Right atrium auricular region (tissue), 2 donors: ENCODE data around the gene HP. TPM values are rescaled to one million over a fixed set of nuclear protein-coding genes. Genes with fewer than 3 reads are reported as not detected.

Experiments
- DNase-seq: peaks from one replicate; pipeline ENCODE4 v3.0.0-alpha.2; 2019; ENCODE audit warnings: low spot score
- H3K27ac ChIP-seq, 2 donors: fragments of 200-600 bp; sonication (generic); 1 replicate in 1 of 2; 2 replicates in 1 of 2; pipeline ENCODE4 v1.5.1; 2016 to 2019
- H3K27me3 ChIP-seq, 2 donors: fragments of 200-600 bp; sonication (generic); one replicate each; pipeline versions ENCODE4 v1.5.1 to v1.6.0; 2017 to 2019
- H3K36me3 ChIP-seq: fragments of 200-600 bp; sonication (generic); one replicate; pipeline ENCODE4 v1.5.1; 2016
- H3K4me1 ChIP-seq, 2 donors: fragments of 200-600 bp; sonication (generic); one replicate each; pipeline versions ENCODE4 v1.5.1 to v1.6.0; 2017 to 2019
- H3K4me3 ChIP-seq, 2 donors: fragments of 200-600 bp; sonication (generic); 1 replicate in 1 of 2; 2 replicates in 1 of 2; pipeline ENCODE4 v1.5.1; 2017 to 2019; ENCODE audit warnings: mild to moderate bottlenecking in 1 of 2, moderate library complexity in 1 of 2
- H3K9me3 ChIP-seq, 2 donors: fragments of 200-600 bp; sonication (generic); one replicate each; pipeline ENCODE4 v1.5.1; 2019
- total RNA-seq, 2 donors: library from RNA; depleted of rRNA; stranded (reverse); fragments of >200 nt; gene quantifications; one replicate each; pipeline ENCODE4 v1.1.0, GENCODE V29; 2016
- TF ChIP-seq, protein P1 (sequence below), 2 donors: fragments of 200-600 bp; sonication (generic); IDR thresholded peaks; one replicate each; pipeline ENCODE4 v1.5.1; 2019; ENCODE audit warnings: antibody characterized with exemption in 2 of 2

The HP gene
- total RNA-seq, 2 donors from 2014 or later, result 52.7 to 1,105 TPM

DNA sequence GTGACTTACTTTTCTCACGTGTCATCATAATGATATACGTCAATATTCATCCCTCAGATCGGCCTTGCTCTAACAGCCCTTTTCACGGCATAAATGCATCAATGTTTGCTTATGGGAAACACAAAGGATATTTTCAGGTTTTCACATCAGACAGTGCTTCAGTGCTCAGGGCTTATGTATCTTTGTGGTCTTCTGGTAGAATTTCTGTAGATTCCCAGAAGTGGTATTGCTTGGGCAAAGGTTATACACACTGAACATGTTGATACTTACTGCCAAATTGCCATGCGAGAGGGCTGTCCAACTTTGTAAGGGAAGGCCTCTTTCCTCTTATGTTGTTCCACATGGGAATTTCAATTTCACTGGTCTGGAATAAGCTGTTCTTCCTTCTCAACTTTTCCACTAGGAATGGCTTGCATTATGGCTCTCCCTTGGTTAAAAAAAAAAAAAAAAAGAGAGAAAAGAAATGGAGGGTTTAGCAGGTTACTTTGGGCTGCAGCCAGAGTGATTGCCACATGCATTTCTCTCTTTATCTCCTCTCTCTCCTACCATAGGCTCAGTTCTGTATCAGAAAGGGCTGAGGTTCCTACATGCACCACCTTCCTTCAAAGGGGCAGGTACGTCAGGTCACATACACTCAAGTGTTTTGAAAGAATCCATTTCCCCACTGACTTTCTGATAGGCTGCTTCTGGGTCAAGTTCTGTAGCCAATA, 26.5 kb upstream of the HP start:
- Histone ChIP-seq H3K36me3 (peaks cover 49% of the 10 kb centered on the region), H3K4me1 (no peaks in the 10 kb centered on the region), H3K27me3 (no peaks in the 10 kb centered on the region), H3K9me3 (no peaks in the 10 kb centered on the region), H3K4me3 (no peak overlapping the region), H3K27ac (no peak overlapping the region)
- TF ChIP-seq, protein P1, sequence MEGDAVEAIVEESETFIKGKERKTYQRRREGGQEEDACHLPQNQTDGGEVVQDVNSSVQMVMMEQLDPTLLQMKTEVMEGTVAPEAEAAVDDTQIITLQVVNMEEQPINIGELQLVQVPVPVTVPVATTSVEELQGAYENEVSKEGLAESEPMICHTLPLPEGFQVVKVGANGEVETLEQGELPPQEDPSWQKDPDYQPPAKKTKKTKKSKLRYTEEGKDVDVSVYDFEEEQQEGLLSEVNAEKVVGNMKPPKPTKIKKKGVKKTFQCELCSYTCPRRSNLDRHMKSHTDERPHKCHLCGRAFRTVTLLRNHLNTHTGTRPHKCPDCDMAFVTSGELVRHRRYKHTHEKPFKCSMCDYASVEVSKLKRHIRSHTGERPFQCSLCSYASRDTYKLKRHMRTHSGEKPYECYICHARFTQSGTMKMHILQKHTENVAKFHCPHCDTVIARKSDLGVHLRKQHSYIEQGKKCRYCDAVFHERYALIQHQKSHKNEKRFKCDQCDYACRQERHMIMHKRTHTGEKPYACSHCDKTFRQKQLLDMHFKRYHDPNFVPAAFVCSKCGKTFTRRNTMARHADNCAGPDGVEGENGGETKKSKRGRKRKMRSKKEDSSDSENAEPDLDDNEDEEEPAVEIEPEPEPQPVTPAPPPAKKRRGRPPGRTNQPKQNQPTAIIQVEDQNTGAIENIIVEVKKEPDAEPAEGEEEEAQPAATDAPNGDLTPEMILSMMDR (IDR thresholded peaks at IDR 0.05), result no peak
- DNase-seq, result no peak

GRCh38 chr16:72029567-72030271, 24.6 kb upstream of the HP start:
- Histone ChIP-seq H3K4me3 (no peak overlapping the region), H3K9me3 (no peaks in the 10 kb centered on the region), H3K27ac (no peak overlapping the region), H3K27me3 (no peaks in the 10 kb centered on the region), H3K36me3 (peaks cover 33% of the 10 kb centered on the region), H3K4me1 (no peaks in the 10 kb centered on the region)
- TF ChIP-seq, protein P1 (IDR thresholded peaks at IDR 0.05), result no peak
- DNase-seq, result no peak

GRCh38 chr16:72033437-72033836, 20.9 kb upstream of the HP start:
- Histone ChIP-seq H3K36me3 (peaks cover 2% of the 10 kb centered on the region), H3K27me3 (no peaks in the 10 kb centered on the region), H3K4me3 (no peak overlapping the region), H3K27ac (no peak overlapping the region), H3K9me3 (no peaks in the 10 kb centered on the region), H3K4me1 (no peaks in the 10 kb centered on the region)
- TF ChIP-seq, protein P1 (IDR thresholded peaks at IDR 0.05), result no peak
- DNase-seq, result no peak

DNA sequence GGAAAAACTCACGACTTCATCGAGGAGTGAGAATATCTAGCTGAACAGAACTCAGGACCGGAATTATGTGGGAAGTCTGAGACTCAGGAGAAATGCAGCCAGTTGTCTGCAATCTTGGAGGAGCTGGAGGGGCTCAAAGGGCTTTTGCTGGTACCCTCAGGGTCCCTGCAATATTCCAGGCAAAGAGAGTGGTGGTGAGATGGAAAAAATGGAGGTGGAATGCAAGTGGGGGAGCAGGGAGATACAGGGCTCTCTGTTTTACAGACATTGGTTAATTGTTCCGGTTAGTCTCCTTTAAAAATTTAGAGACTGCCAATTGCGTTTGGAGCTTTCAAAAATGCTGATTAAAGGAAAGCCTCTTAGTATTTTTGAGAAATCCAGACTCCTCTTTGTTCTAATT, 18.2 kb upstream of the HP start:
- DNase-seq, result no peak
- H3K27me3 ChIP-seq, result no peaks in the 10 kb centered on the region
- no peak overlapping the region for H3K27ac ChIP-seq
- no peaks in the 10 kb centered on the region for H3K36me3 ChIP-seq
- H3K4me1 ChIP-seq, result no peaks in the 10 kb centered on the region
- H3K4me3 ChIP-seq, result no peak overlapping the region
- no peaks in the 10 kb centered on the region for H3K9me3 ChIP-seq
- TF ChIP-seq, protein P1 (IDR thresholded peaks at IDR 0.05), result no peak

DNA sequence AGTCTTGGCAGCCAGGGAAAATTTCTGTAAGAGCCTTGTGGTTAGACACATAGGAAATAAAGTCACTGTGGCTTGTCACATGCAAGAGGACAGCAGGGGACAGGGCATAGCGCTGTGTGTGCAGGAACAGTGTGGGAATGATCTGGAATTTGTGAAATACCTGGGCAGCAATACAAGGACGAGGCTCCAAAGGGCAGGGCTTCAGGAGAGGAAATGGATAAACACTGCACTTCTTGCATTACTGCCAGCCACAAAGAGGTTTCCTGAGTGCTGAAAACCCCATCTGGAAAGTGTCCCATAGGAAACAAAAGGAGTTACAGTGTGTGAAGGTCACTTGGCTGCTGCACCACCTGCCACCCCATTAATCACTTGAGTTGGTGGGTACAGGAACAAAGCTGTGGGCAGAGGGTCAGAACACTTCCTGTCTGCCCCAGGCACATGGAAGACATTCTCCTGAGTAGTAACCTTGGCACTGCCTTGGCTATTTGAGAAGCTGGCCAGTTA, 12.1 kb upstream of the HP start:
- TF ChIP-seq, protein P1 (IDR thresholded peaks at IDR 0.05), result no peak
- DNase-seq, result no peak
- no peaks in the 10 kb centered on the region for H3K27me3 ChIP-seq
- H3K4me1 ChIP-seq, result no peaks in the 10 kb centered on the region
- H3K27ac ChIP-seq, result no peak overlapping the region
- H3K36me3 ChIP-seq, result peaks cover 22% of the 10 kb centered on the region
- H3K4me3 ChIP-seq, result no peak overlapping the region
- no peaks in the 10 kb centered on the region for H3K9me3 ChIP-seq
